H1 (cell line): ENCODE measurements around the gene CENPF. TPM values are rescaled to one million over a fixed set of nuclear protein-coding genes. Genes with fewer than 3 reads are reported as not detected.

ENCODE experiments used
- CTCF ChIA-PET: fragments of 300-600 bp; sonication (Branson Sonifier 250); formaldehyde crosslinking; loops from one replicate; lab custom pipeline; 2021; ENCODE audit not compliant: partially characterized antibody; lab: Charles Lee
- POLR2A ChIA-PET: fragments of 300-600 bp; sonication (Branson Sonifier 250); formaldehyde crosslinking; loops from one replicate; lab custom pipeline; 2021; ENCODE audit warnings: inconsistent platforms; ENCODE audit not compliant: partially characterized antibody; lab: Charles Lee
- DNase-seq, 2 experiments: peaks; one replicate each; pipeline versions ENCODE4 v3.0.0 to v3.0.0-alpha.2; 2010 to 2022; ENCODE audit warnings: low spot score in 2 of 2, low read depth in 1 of 2, mixed read lengths in 1 of 2
- FAIRE-seq: peaks from 2 replicates; lab custom pipeline; 2011; peaks lifted over from hg19 to GRCh38; lab: Jason Lieb, UNC
- H2AFZ ChIP-seq: 2 replicates; pipeline ENCODE4 v1.8.1; 2012; ENCODE audit warnings: low read length, inconsistent platforms
- H2AK5ac ChIP-seq: 2 replicates; pipeline ENCODE4 v1.6.1; 2013; ENCODE audit warnings: low read depth, low read length
- H2BK120ac ChIP-seq: replicated peaks from 2 replicates; pipeline ENCODE3; 2013; ENCODE audit warnings: low read depth, low read length, inconsistent platforms
- H2BK12ac ChIP-seq: 2 replicates; pipeline ENCODE4 v1.6.1; 2013; ENCODE audit warnings: low read depth, low read length
- H2BK15ac ChIP-seq: 2 replicates; pipeline ENCODE4 v1.6.1; 2013; ENCODE audit warnings: low read length
- H2BK20ac ChIP-seq: 2 replicates; pipeline ENCODE4 v1.6.1; 2013; ENCODE audit warnings: low read length
- H2BK5ac ChIP-seq: 2 replicates; pipeline ENCODE4 v1.6.1; 2013; ENCODE audit warnings: low read depth, low read length
- H3K14ac ChIP-seq: 2 replicates; pipeline ENCODE4 v1.6.1; 2013; ENCODE audit warnings: inconsistent platforms; ENCODE audit not compliant: insufficient read length
- H3K18ac ChIP-seq: 2 replicates; pipeline ENCODE4 v1.6.1; 2013; ENCODE audit warnings: low read length; ENCODE audit errors: extremely low read depth
- H3K23ac ChIP-seq: 2 replicates; pipeline ENCODE4 v1.6.1; 2013; ENCODE audit warnings: inconsistent platforms; ENCODE audit not compliant: insufficient read length
- H3K23me2 ChIP-seq: 2 replicates; pipeline ENCODE4 v1.6.1; 2013; ENCODE audit warnings: low read depth, low read length
- H3K27ac ChIP-seq: 2 replicates; pipeline ENCODE4 v1.6.1; 2011; ENCODE audit warnings: low read depth, low read length, inconsistent platforms
- H3K27me3 ChIP-seq, 4 experiments: replicated peaks in 1 of 4; 1 replicate in 1 of 4; 2 replicates in 3 of 4; pipeline versions ENCODE4 v1.6.1 to v1.8.1; 2011 to 2013; ENCODE audit warnings: low read length in 3 of 4, mild to moderate bottlenecking in 3 of 4, inconsistent platforms in 2 of 4, mixed read lengths in 2 of 4, moderate library complexity in 1 of 4; ENCODE audit not compliant: control insufficient read depth in 3 of 4, insufficient read depth in 3 of 4; ENCODE audit errors: extremely low read depth in 1 of 4
- H3K36me3 ChIP-seq, 4 experiments: 2 replicates each; pipeline versions ENCODE4 v1.6.1 to v1.8.1; 2011 to 2013; ENCODE audit warnings: mild to moderate bottlenecking in 4 of 4, low read length in 3 of 4, moderate library complexity in 2 of 4, control low read depth in 1 of 4, inconsistent platforms in 1 of 4; ENCODE audit not compliant: insufficient read depth in 4 of 4, control insufficient read depth in 2 of 4
- H3K4ac ChIP-seq: replicated peaks from 2 replicates; pipeline ENCODE3; 2013; ENCODE audit warnings: low read length, low read depth, mixed read lengths, inconsistent platforms; ENCODE audit not compliant: insufficient read length
- H3K4me1 ChIP-seq, 4 experiments: replicated peaks in 1 of 4; 1 replicate in 1 of 4; 2 replicates in 3 of 4; pipeline versions ENCODE4 v1.6.1 to v1.8.1; 2011 to 2013; ENCODE audit warnings: low read length in 3 of 4, inconsistent platforms in 2 of 4, mixed read lengths in 1 of 4; ENCODE audit not compliant: insufficient read depth in 4 of 4, control insufficient read depth in 3 of 4
- H3K4me2 ChIP-seq, 2 experiments: 2 replicates each; pipeline versions ENCODE4 v1.6.1 to v1.8.1; 2011 to 2013; ENCODE audit warnings: low read depth in 2 of 2, low read length in 2 of 2, control low read depth in 1 of 2, inconsistent platforms in 1 of 2, mild to moderate bottlenecking in 1 of 2; ENCODE audit not compliant: insufficient read depth in 1 of 2
- H3K4me3 ChIP-seq, 4 experiments: fragments of 200-600, 300-600 bp in 1 of 4; sonication (generic), shearing (Covaris generic), sonication (Bioruptor Twin) in 1 of 4; 2 replicates each; pipeline versions ENCODE4 v1.5.1 to v1.8.1; 2011 to 2016; ENCODE audit warnings: low read length in 4 of 4, low read depth in 3 of 4, control low read depth in 2 of 4, inconsistent platforms in 2 of 4, mild to moderate bottlenecking in 2 of 4, mixed read lengths in 1 of 4, moderate library complexity in 1 of 4; ENCODE audit not compliant: insufficient read depth in 2 of 4; ENCODE audit errors: extremely low read depth in 1 of 4
- H3K56ac ChIP-seq: replicated peaks from 2 replicates; pipeline ENCODE3; 2013; ENCODE audit warnings: low read depth, mild to moderate bottlenecking, mixed read lengths, low read length, inconsistent platforms; ENCODE audit not compliant: insufficient read length
- H3K79me1 ChIP-seq: 2 replicates; pipeline ENCODE4 v1.6.1; 2013; ENCODE audit warnings: low read depth, low read length, control low read depth
- H3K79me2 ChIP-seq, 2 experiments: 2 replicates each; pipeline versions ENCODE4 v1.6.1 to v1.8.1; 2012 to 2013; ENCODE audit warnings: low read length in 2 of 2, mild to moderate bottlenecking in 2 of 2, inconsistent platforms in 1 of 2; ENCODE audit not compliant: insufficient read depth in 2 of 2, control insufficient read depth in 1 of 2
- H3K9ac ChIP-seq, 4 experiments: replicated peaks in 1 of 4; 1 replicate in 1 of 4; 2 replicates in 3 of 4; pipeline versions ENCODE4 v1.6.1 to v1.8.1; 2011 to 2013; ENCODE audit warnings: low read depth in 3 of 4, low read length in 3 of 4, control low read depth in 2 of 4, mild to moderate bottlenecking in 2 of 4, moderate library complexity in 2 of 4, inconsistent platforms in 1 of 4; ENCODE audit errors: extremely low read depth in 1 of 4
- H3K9me3 ChIP-seq, 2 experiments: 2 replicates each; pipeline versions ENCODE4 v1.6.1 to v1.8.1; 2012 to 2013; ENCODE audit warnings: mild to moderate bottlenecking in 2 of 2, moderate library complexity in 2 of 2, control low read depth in 1 of 2, inconsistent platforms in 1 of 2, low read depth in 1 of 2, low read length in 1 of 2, mixed read lengths in 1 of 2; ENCODE audit not compliant: insufficient read depth in 2 of 2
- H4K20me1 ChIP-seq, 2 experiments: replicated peaks in 1 of 2; 2 replicates each; pipeline versions ENCODE3 to v1.8.1; 2011 to 2013; ENCODE audit warnings: inconsistent platforms in 2 of 2, low read length in 2 of 2, mild to moderate bottlenecking in 1 of 2; ENCODE audit not compliant: insufficient read depth in 2 of 2, control insufficient read depth in 1 of 2
- H4K5ac ChIP-seq: 2 replicates; pipeline ENCODE4 v1.6.1; 2013; ENCODE audit warnings: low read length, low read depth, mixed read lengths, inconsistent platforms; ENCODE audit not compliant: insufficient read length
- H4K8ac ChIP-seq: 2 replicates; pipeline ENCODE4 v1.8.0; 2013; ENCODE audit warnings: mild to moderate bottlenecking, moderate library complexity, low read length, inconsistent platforms; ENCODE audit not compliant: insufficient read depth; ENCODE audit errors: extremely low read depth
- H4K91ac ChIP-seq: replicated peaks from 2 replicates; pipeline ENCODE3; 2013; ENCODE audit warnings: low read length, mixed read lengths, inconsistent platforms; ENCODE audit not compliant: insufficient read length
- ATF2 ChIP-seq: IDR thresholded peaks from 2 replicates; pipeline ENCODE4 v1.6.1; 2012; ENCODE audit warnings: low read length, inconsistent platforms
- EZH2 ChIP-seq: fragments of 200-600 bp; sonication (generic); IDR thresholded peaks from 2 replicates; pipeline ENCODE4 v1.7.1; 2012; ENCODE audit warnings: low read depth, mild to moderate bottlenecking, moderate library complexity, low read length, inconsistent platforms; ENCODE audit not compliant: severe bottlenecking
- GABPA ChIP-seq: IDR thresholded peaks from 2 replicates; pipeline ENCODE4 v1.6.1; 2011; ENCODE audit warnings: mild to moderate bottlenecking, low read length, moderate library complexity, borderline replicate concordance; ENCODE audit not compliant: insufficient read depth
- GTF2F1 ChIP-seq: IDR thresholded peaks from 2 replicates; pipeline ENCODE4 v1.6.1; 2012; ENCODE audit warnings: low read depth, low read length, improper control_type of control experiment, borderline replicate concordance
- HDAC2 ChIP-seq, 2 experiments: fragments of 300-600 bp in 1 of 2; sonication (generic) in 1 of 2; IDR thresholded peaks; 2 replicates each; pipeline ENCODE4 v1.6.1; 2011 to 2012; ENCODE audit warnings: low read depth in 2 of 2, low read length in 2 of 2, mild to moderate bottlenecking in 2 of 2, moderate library complexity in 2 of 2, borderline replicate concordance in 1 of 2, inconsistent platforms in 1 of 2
- NANOG ChIP-seq: IDR thresholded peaks from 2 replicates; pipeline ENCODE4 v1.6.1; 2011; ENCODE audit warnings: low read length, low read depth, mild to moderate bottlenecking, inconsistent platforms; ENCODE audit not compliant: insufficient read depth, poor library complexity, severe bottlenecking
- RNF2 ChIP-seq: fragments of 200-900, 300-1000 bp; sonication (generic); IDR thresholded peaks from 2 replicates; pipeline ENCODE4 v1.7.1; 2016; ENCODE audit warnings: borderline replicate concordance, low read depth, mild to moderate bottlenecking, antibody characterized with exemption, low read length; ENCODE audit not compliant: poor library complexity, severe bottlenecking; ENCODE audit errors: missing control alignments
- SAP30 ChIP-seq: fragments of 300-600 bp; sonication (generic); IDR thresholded peaks from 2 replicates; pipeline ENCODE4 v1.7.1; 2012; ENCODE audit warnings: low read length, moderate library complexity, mild to moderate bottlenecking, inconsistent platforms; ENCODE audit not compliant: insufficient read depth, insufficient replicate concordance
- SRF ChIP-seq: IDR thresholded peaks from 2 replicates; pipeline ENCODE4 v1.6.1; 2011; ENCODE audit warnings: mild to moderate bottlenecking, low read depth, low read length, moderate library complexity
- TAF7 ChIP-seq: optimal IDR thresholded peaks from 2 replicates; pipeline ENCODE3; 2011; ENCODE audit warnings: low read depth, mild to moderate bottlenecking, inconsistent platforms, low read length, moderate library complexity, borderline replicate concordance
- WGBS, 2 experiments: shearing (Covaris generic) in 1 of 2; methylation state at CpG; one replicate each; pipeline versions ENCODE4 v1.1.6 to v1.1.7; 2013 to 2015; ENCODE audit warnings: low lambda C conversion rate in 2 of 2, mixed read lengths in 2 of 2, inconsistent platforms in 1 of 2, low coverage in 1 of 2, missing lambda C conversion rate in 1 of 2; ENCODE audit not compliant: insufficient replicate concordance in 2 of 2, insufficient coverage in 1 of 2, insufficient read length in 1 of 2; ENCODE audit errors: extremely low coverage in 1 of 2, missing lambda C conversion rate in 1 of 2; 5-methylcytosine and 5-hydroxymethylcytosine counted together
- polyA plus RNA-seq, 7 experiments: library from polyadenylated mRNA; depleted of rRNA in 3 of 7; stranded (reverse) in 5 of 7; unstranded in 2 of 7; fragments of >200 nt in 5 of 7; fragments of 200-250 nt in 2 of 7; gene quantifications; 1 replicate in 5 of 7; 2 replicates in 1 of 7; 4 replicates in 1 of 7; pipeline versions ENCODE4 v1.2.1 to v1.2.3, GENCODE V29; 2011 to 2013; ENCODE audit warnings: missing spikeins in 2 of 7, mixed read lengths in 2 of 7
- total RNA-seq: library from RNA; stranded (reverse); fragmentation: NEBNext Ultra II Directional; extraction: Animal tissue kit (Norgen Biotek cat#: 25700); gene quantifications from 2 replicates; pipeline ENCODE4 v1.2.1, GENCODE V29; 2021

The CENPF gene
- total and polyA plus RNA-seq, 2 of the 8 experiments (the other 6 are each of a cell fraction or from before 2014, with no cell fraction given), result 13.7 to 170 TPM

GRCh38 chr1:214650664-214651063 is 47.7 kb downstream of the CENPF start:
- H3K4ac ChIP-seq, result no peak overlapping the region
- no peak overlapping the region for H3K4me3 ChIP-seq
- H2BK5ac ChIP-seq, result no peak overlapping the region
- H3K23me2 ChIP-seq, result no peaks in the 10 kb centered on the region
- no peak overlapping the region for H3K56ac ChIP-seq
- no peak overlapping the region for H2BK20ac ChIP-seq
- no peak overlapping the region for H3K23ac ChIP-seq
- no peak overlapping the region for H2BK12ac ChIP-seq
- peaks cover 0 to 2% of the 10 kb centered on the region in 2 experiments for H4K20me1 ChIP-seq
- H2BK15ac ChIP-seq, result no peak overlapping the region
- H3K4me2 ChIP-seq, result no peak overlapping the region
- WGBS, 2 experiments, result 93% methylated on average over 4 of the region's 4 CpGs; no CpG with 5 or more reads in 1 of the 2 experiments
- H4K91ac ChIP-seq, result no peak overlapping the region
- H2BK120ac ChIP-seq, result no peak overlapping the region
- H4K5ac ChIP-seq, result no peak overlapping the region
- H2AFZ ChIP-seq, result no peak overlapping the region
- H3K9ac ChIP-seq, result no peak overlapping the region
- no peak overlapping the region for H3K27ac ChIP-seq
- H3K4me1 ChIP-seq, result no peaks in the 10 kb centered on the region
- H4K8ac ChIP-seq, result no peak overlapping the region
- no peaks in the 10 kb centered on the region for H3K79me2 ChIP-seq
- no peaks in the 10 kb centered on the region for H3K79me1 ChIP-seq
- ChIA-PET CTCF (interaction anchor here (1.4 to 3.7 kb wide), 4 partner anchors 10 to 436 kb away, joined by 4 to 28 read pairs (median 17); no protein-coding TSS in a partner anchor), POLR2A (interaction anchor here (1.4 kb wide), 1 partner anchor 28 kb away, joined by 3 read pairs; no protein-coding TSS in a partner anchor)
- no peak overlapping the region for H2AK5ac ChIP-seq
- FAIRE-seq (no peak), DNase-seq (no peak)
- H3K14ac ChIP-seq, result no peak overlapping the region
- H3K27me3 ChIP-seq, result no peaks in the 10 kb centered on the region
- H3K9me3 ChIP-seq, result no peaks in the 10 kb centered on the region
- H3K36me3 ChIP-seq, result peaks cover 31 to 89% (median 69%) of the 10 kb centered on the region in 4 experiments
- no peak overlapping the region for H3K18ac ChIP-seq
- TF ChIP-seq EZH2 (no peak), GABPA (no peak), SAP30 (no peak), ATF2 (no peak), SRF (no peak), GTF2F1 (no peak), NANOG (no peak), HDAC2 (IDR thresholded peaks at IDR 0.05; ENCODE audit: borderline replicate concordance in 1 of 2, low read depth in 2 of 2, low read length in 2 of 2) (no peak), RNF2 (no peak), TAF7 (no peak)
